ENCODE data around the gene NKAP. TPM values are rescaled to one million over a fixed set of nuclear protein-coding genes. Genes with fewer than 3 reads are reported as not detected.

NKAP gene
- total and polyA plus RNA-seq, 2 donors (not counting 1 experiment from before 2014, with no cell fraction given): 2.3 to 17.9 TPM

DNA sequence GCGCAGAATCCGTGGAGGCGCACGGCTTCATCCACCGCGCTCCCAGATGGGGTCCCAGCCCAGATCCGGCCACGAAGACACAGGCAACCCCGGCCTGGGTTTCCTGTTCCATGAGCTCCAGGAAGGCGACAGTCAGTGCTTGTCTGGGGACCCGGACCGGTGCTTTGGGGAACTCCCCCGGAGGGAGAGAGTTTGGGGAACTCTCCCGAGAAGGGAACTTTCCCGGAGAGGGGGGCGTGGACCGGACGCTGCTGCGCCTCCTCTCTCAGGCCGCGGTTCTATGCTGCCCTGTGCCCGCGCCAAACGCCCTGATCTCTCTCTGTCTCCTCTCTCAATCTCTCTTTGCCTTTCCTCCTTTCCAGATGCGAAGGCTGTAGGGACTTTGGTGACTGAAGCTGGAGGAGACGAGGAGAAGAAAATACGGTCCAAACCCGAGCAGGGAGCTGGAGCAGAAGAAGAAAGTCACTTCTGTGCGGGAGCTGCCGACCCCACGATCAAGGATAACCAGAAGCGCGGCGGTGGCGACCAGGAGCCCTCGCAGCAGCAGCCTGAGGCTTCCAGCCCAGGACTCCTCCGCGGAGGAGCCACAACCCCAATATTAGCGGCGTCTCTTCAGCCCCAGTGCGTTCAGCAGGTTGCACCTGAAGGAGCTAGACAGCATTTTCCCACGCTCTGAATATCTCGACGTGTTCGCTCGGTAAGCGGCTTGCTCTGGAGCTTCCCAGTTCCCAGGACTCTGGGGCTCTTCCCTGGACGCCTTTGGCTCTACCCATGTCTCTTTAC lies 47.6 kb upstream of the NKAP start:
- ATAC-seq (ENCODE audit: low read depth) (peak; percentile 31), DNase-seq (peak; percentile 40)
- Histone ChIP-seq H3K36me3 (replicated peaks in 1 of 2; ENCODE audit: control extremely low read depth in 1 of 2, control insufficient read depth in 1 of 2, extremely low read depth in 1 of 2, insufficient read depth in 2 of 2, low read length in 1 of 2) (no peaks in the 10 kb centered on the region), H3K9ac (ENCODE audit: low read length) (peak overlapping the region; percentile 48), H4K20me1 (ENCODE audit: control insufficient read depth, insufficient read depth, low read length, poor library complexity, severe bottlenecking) (no peaks in the 10 kb centered on the region), H2AFZ (ENCODE audit: insufficient read depth, low read depth, low read length, poor library complexity, severe bottlenecking) (peak overlapping the region; percentile 22), H3K4me3 (ENCODE audit: control extremely low read depth in 1 of 5, extremely low read depth in 1 of 5, insufficient read depth in 1 of 5, low read depth in 2 of 5, low read length in 4 of 5) (peak overlapping the region in 3 of 5 experiments; percentile 29 to 50 (median 36)), H3K27me3 (replicated peaks in 1 of 4; ENCODE audit: control extremely low read depth in 1 of 4, control insufficient read depth in 3 of 4, insufficient read depth in 4 of 4, low read length in 3 of 4) (peaks cover 0 to 55% (median 42%) of the 10 kb centered on the region in 4 experiments), H3K4me2 (replicated peaks; ENCODE audit: low read depth, low read length, poor library complexity, severe bottlenecking) (peak overlapping the region; percentile 80), H3K79me2 (ENCODE audit: control insufficient read depth, insufficient read depth, low read length) (no peaks in the 10 kb centered on the region), H3K9me3 (ENCODE audit: control extremely low read depth in 1 of 3, control insufficient read depth in 2 of 3, insufficient read depth in 1 of 3, low read length in 2 of 3) (peaks cover 0 to 4% (median 0%) of the 10 kb centered on the region in 3 donors), H3K4me1 (ENCODE audit: control insufficient read depth in 2 of 2, insufficient read depth in 2 of 2, low read length in 2 of 2) (peaks cover 24 to 28% of the 10 kb centered on the region in 2 donors), H3K27ac (ENCODE audit: low read length in 2 of 2) (no peak overlapping the region)
- under 1% methylated on average over 38 of the region's 48 CpGs for WGBS (ENCODE audit: insufficient coverage)
- Mint-ChIP-seq H3K27me3 (peaks cover 33% of the 10 kb centered on the region), H3K4me1 (peaks cover 16% of the 10 kb centered on the region), H3K27ac (no peak overlapping the region), H3K4me3 (peak overlapping the region; percentile 78), H3K9me3 (ENCODE audit: insufficient read depth) (no peaks in the 10 kb centered on the region)
- ChIA-PET CTCF (interaction anchor here (2.7 kb wide), 1 partner anchor 10 kb away, joined by 14 read pairs; no protein-coding TSS in a partner anchor), POLR2A (no interaction called here)
- TF ChIP-seq, protein P1, sequence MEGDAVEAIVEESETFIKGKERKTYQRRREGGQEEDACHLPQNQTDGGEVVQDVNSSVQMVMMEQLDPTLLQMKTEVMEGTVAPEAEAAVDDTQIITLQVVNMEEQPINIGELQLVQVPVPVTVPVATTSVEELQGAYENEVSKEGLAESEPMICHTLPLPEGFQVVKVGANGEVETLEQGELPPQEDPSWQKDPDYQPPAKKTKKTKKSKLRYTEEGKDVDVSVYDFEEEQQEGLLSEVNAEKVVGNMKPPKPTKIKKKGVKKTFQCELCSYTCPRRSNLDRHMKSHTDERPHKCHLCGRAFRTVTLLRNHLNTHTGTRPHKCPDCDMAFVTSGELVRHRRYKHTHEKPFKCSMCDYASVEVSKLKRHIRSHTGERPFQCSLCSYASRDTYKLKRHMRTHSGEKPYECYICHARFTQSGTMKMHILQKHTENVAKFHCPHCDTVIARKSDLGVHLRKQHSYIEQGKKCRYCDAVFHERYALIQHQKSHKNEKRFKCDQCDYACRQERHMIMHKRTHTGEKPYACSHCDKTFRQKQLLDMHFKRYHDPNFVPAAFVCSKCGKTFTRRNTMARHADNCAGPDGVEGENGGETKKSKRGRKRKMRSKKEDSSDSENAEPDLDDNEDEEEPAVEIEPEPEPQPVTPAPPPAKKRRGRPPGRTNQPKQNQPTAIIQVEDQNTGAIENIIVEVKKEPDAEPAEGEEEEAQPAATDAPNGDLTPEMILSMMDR (IDR thresholded peaks at IDR 0.05): no peak
- TF ChIP-seq EZH2 (IDR thresholded peaks at IDR 0.05; ENCODE audit: borderline replicate concordance, insufficient read depth, low read depth, low read length, poor library complexity, severe bottlenecking): no peak
- intact Hi-C loops (cut with micrococcal nuclease): no loop called here

DNA sequence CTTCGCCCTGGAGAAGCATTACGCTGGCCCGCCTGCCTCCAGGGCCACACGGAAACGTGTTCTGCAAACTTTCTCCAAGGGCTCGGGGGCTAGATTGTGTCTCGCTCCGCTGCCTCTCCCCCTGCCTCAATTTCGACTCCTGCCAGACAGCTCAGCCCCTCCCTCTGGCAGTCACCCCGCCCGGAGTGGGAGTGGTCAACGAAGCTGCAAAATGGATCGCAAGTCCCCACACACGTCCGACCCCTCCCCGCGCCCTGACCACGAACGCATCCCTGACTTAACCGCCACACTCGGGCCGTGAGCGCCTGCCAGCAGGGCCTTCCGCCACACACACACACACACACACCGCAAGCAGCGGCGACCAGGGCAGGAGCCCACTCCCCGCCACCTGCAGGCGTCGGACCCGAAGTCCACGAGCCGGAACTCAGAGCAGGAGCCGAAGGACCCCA lies 47.0 kb upstream of the NKAP start:
- H3K9me3 ChIP-seq (ENCODE audit: control extremely low read depth in 1 of 3, control insufficient read depth in 2 of 3, insufficient read depth in 1 of 3, low read length in 2 of 3): peaks cover 0 to 4% (median 0%) of the 10 kb centered on the region in 3 donors
- H2AFZ ChIP-seq (ENCODE audit: insufficient read depth, low read depth, low read length, poor library complexity, severe bottlenecking): peak overlapping the region; percentile 22
- peaks cover 31% of the 10 kb centered on the region for H3K27me3 Mint-ChIP-seq
- no peak overlapping the region for H3K27ac ChIP-seq (ENCODE audit: low read length in 2 of 2)
- no peaks in the 10 kb centered on the region for H3K79me2 ChIP-seq (ENCODE audit: control insufficient read depth, insufficient read depth, low read length)
- H3K27ac Mint-ChIP-seq: no peak overlapping the region
- peak overlapping the region; percentile 80 for H3K4me2 ChIP-seq (replicated peaks; ENCODE audit: low read depth, low read length, poor library complexity, severe bottlenecking)
- TF ChIP-seq EZH2 (IDR thresholded peaks at IDR 0.05; ENCODE audit: borderline replicate concordance, insufficient read depth, low read depth, low read length, poor library complexity, severe bottlenecking): no peak
- TF ChIP-seq, protein P1 (IDR thresholded peaks at IDR 0.05): no peak
- WGBS (ENCODE audit: insufficient coverage): under 1% methylated on average over 23 of the region's 34 CpGs
- H3K4me1 Mint-ChIP-seq: peaks cover 16% of the 10 kb centered on the region
- H3K9ac ChIP-seq (ENCODE audit: low read length): peak overlapping the region; percentile 48
- ATAC-seq (ENCODE audit: low read depth) (peak; percentile 17), DNase-seq (no peak)
- intact Hi-C loops (cut with micrococcal nuclease): no loop called here
- POLR2A ChIA-PET: no interaction called here
- H3K4me3 Mint-ChIP-seq: peak overlapping the region; percentile 78
- H3K27me3 ChIP-seq (replicated peaks in 1 of 4; ENCODE audit: control extremely low read depth in 1 of 4, control insufficient read depth in 3 of 4, insufficient read depth in 4 of 4, low read length in 3 of 4): peaks cover 0 to 49% (median 36%) of the 10 kb centered on the region in 4 experiments
- H4K20me1 ChIP-seq (ENCODE audit: control insufficient read depth, insufficient read depth, low read length, poor library complexity, severe bottlenecking): no peaks in the 10 kb centered on the region
- no peaks in the 10 kb centered on the region for H3K36me3 ChIP-seq (replicated peaks in 1 of 2; ENCODE audit: control extremely low read depth in 1 of 2, control insufficient read depth in 1 of 2, extremely low read depth in 1 of 2, insufficient read depth in 2 of 2, low read length in 1 of 2)
- H3K9me3 Mint-ChIP-seq (ENCODE audit: insufficient read depth): no peaks in the 10 kb centered on the region
- CTCF ChIA-PET: interaction anchor here (2.7 kb wide), 1 partner anchor 9 kb away, joined by 14 read pairs; no protein-coding TSS in a partner anchor
- peak overlapping the region in 3 of 5 experiments; percentile 29 to 50 (median 36) for H3K4me3 ChIP-seq (ENCODE audit: control extremely low read depth in 1 of 5, extremely low read depth in 1 of 5, insufficient read depth in 1 of 5, low read depth in 2 of 5, low read length in 4 of 5)
- peaks cover 24 to 28% of the 10 kb centered on the region in 2 donors for H3K4me1 ChIP-seq (ENCODE audit: control insufficient read depth in 2 of 2, insufficient read depth in 2 of 2, low read length in 2 of 2)

Measured in B cell (primary cell).